ENCODE results near the gene DNAL1. TPM values are rescaled to one million over a fixed set of nuclear protein-coding genes. Genes with fewer than 3 reads are reported as not detected.

Gene DNAL1
- total and polyA plus RNA-seq, 2 of the 4 experiments (the other 2 are of a cell fraction), result 4.5 to 5.4 TPM

GRCh38 chr14:73743431-73743931, 98.7 kb downstream of the DNAL1 start:
- H4K20me1 ChIP-seq (ENCODE audit: insufficient read depth, low read length), result peaks cover 95% of the 10 kb centered on the region
- no peak overlapping the region for H2BK120ac ChIP-seq (ENCODE audit: low read depth, low read length)
- peak overlapping the region; percentile 30; the same call in 1 of the 2 replicates for H3K4ac ChIP-seq (ENCODE audit: low read depth, low read length)
- H3K4me2 ChIP-seq (ENCODE audit: low read depth, low read length), result no peak overlapping the region
- no peak overlapping the region for H3K4me3 ChIP-seq (ENCODE audit: insufficient read depth, low read depth, low read length)
- ATAC-seq (ENCODE audit: low read depth) (no peak), DNase-seq (no peak)
- H2BK5ac ChIP-seq (ENCODE audit: low read depth, low read length, poor library complexity, severe bottlenecking), result peak overlapping the region; percentile 15
- no peak overlapping the region for H4K5ac ChIP-seq (ENCODE audit: low read depth, low read length)
- H4K8ac ChIP-seq (ENCODE audit: low read depth in 2 of 2, low read length in 2 of 2), result no peak overlapping the region
- peak overlapping the region; percentile 87 for H3K23ac ChIP-seq (ENCODE audit: low read depth, low read length)
- H2BK15ac ChIP-seq (ENCODE audit: low read depth, low read length), result no peak overlapping the region; the same call in 2 of the 3 replicates
- H2AK5ac ChIP-seq (ENCODE audit: low read depth, low read length), result peak overlapping the region; percentile 53; the same call in 1 of the 2 replicates
- peak overlapping the region; percentile 59 for H2AFZ ChIP-seq (replicated peaks; ENCODE audit: low read length, poor library complexity)
- peaks cover 12% of the 10 kb centered on the region for H3K36me3 ChIP-seq (ENCODE audit: control insufficient read depth, insufficient read depth, low read length)
- ChIA-PET CTCF (interaction anchor here (0.6 to 1.4 kb wide), 2 partner anchors 9 to 173 kb away, joined by 3 read pairs; no protein-coding TSS in a partner anchor), POLR2A (ENCODE audit: unreplicated experiment) (no interaction called here)
- H3K9ac ChIP-seq (ENCODE audit: low read depth, low read length), result 0 out of 2 replicates have a peak overlapping the region, but pooled peaks have one; percentile 35
- WGBS, 2 experiments (ENCODE audit: extremely low coverage in 2 of 2, insufficient read length in 1 of 2), result 75% methylated on average over 2 of the region's 11 CpGs; no CpG with 5 or more reads in 1 of the 2 experiments
- intact Hi-C loops (cut with micrococcal nuclease), result no loop called here
- H2BK20ac ChIP-seq (ENCODE audit: low read depth, low read length), result no peak overlapping the region
- peaks cover 50% of the 10 kb centered on the region for H3K9me1 ChIP-seq (ENCODE audit: insufficient read depth, low read length)
- no TSS peak for BruUV-seq (replicated peaks)
- H3K14ac ChIP-seq (replicated peaks; ENCODE audit: low read depth, low read length), result 0 out of 2 replicates have a peak overlapping the region, but pooled peaks have one; percentile 10
- in situ Hi-C loops (cut with MboI; ENCODE audit: low sequenced_read_pairs), result no loop called here
- H4K91ac ChIP-seq (ENCODE audit: insufficient read depth, low read depth, low read length), result no peak overlapping the region; the same call in 1 of the 2 replicates
- no peak for TF ChIP-seq RCOR1 (IDR thresholded peaks at IDR 0.05; ENCODE audit: insufficient replicate concordance, low read length)
- no peak for TF ChIP-seq USF2 (IDR thresholded peaks at IDR 0.05; ENCODE audit: low read depth, low read length)
- no peak for TF ChIP-seq BHLHE40 (IDR thresholded peaks at IDR 0.05; ENCODE audit: low read depth, low read length)
- no peak for TF ChIP-seq MAZ (IDR thresholded peaks at IDR 0.05; ENCODE audit: borderline replicate concordance, low read depth, low read length)
- no peak for TF ChIP-seq CTCF (conservative IDR thresholded peaks at IDR 0.05; ENCODE audit: low read depth, low read length)
- TF ChIP-seq FOS (IDR thresholded peaks at IDR 0.05; ENCODE audit: low read depth, low read length), result no peak
- no peak for TF ChIP-seq RFX5 (IDR thresholded peaks at IDR 0.05; ENCODE audit: low read depth, low read length)
- TF ChIP-seq RAD21 (IDR thresholded peaks at IDR 0.05; ENCODE audit: low read length), result no peak
- no peak for TF ChIP-seq MXI1 (IDR thresholded peaks at IDR 0.05; ENCODE audit: borderline replicate concordance, low read depth, low read length)
- TF ChIP-seq POLR2A (IDR thresholded peaks at IDR 0.05; ENCODE audit: low read depth, low read length), result no peak
- no peak for TF ChIP-seq CEBPB (IDR thresholded peaks at IDR 0.05; ENCODE audit: low read depth, low read length)
- TF ChIP-seq NFE2L2 (IDR thresholded peaks at IDR 0.05; ENCODE audit: low read depth, low read length), result no peak
- TF ChIP-seq MAFK (IDR thresholded peaks at IDR 0.05; ENCODE audit: low read depth, low read length), result no peak
- TF ChIP-seq, protein P1, sequence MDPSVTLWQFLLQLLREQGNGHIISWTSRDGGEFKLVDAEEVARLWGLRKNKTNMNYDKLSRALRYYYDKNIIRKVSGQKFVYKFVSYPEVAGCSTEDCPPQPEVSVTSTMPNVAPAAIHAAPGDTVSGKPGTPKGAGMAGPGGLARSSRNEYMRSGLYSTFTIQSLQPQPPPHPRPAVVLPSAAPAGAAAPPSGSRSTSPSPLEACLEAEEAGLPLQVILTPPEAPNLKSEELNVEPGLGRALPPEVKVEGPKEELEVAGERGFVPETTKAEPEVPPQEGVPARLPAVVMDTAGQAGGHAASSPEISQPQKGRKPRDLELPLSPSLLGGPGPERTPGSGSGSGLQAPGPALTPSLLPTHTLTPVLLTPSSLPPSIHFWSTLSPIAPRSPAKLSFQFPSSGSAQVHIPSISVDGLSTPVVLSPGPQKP (IDR thresholded peaks at IDR 0.05; ENCODE audit: borderline replicate concordance, low read depth, low read length), result no peak
- no peak for TF ChIP-seq CHD1 (IDR thresholded peaks at IDR 0.05; ENCODE audit: low read depth, low read length)
- no peak for TF ChIP-seq SMC3 (IDR thresholded peaks at IDR 0.05; ENCODE audit: low read depth, low read length)
- no peak overlapping the region for H3K56ac ChIP-seq (ENCODE audit: extremely low read depth, insufficient read depth, low read length)
- peaks cover 65% of the 10 kb centered on the region for H3K4me1 ChIP-seq (ENCODE audit: control insufficient read depth, insufficient read depth, low read length)
- dilution Hi-C loops (cut with HindIII; ENCODE audit: low sequenced_read_pairs, unreplicated experiment), result no loop called here
- peak overlapping the region; percentile 41; the same call in 1 of the 2 replicates for H3K27ac ChIP-seq (ENCODE audit: insufficient read depth, low read length)
- H2AK9ac ChIP-seq (replicated peaks; ENCODE audit: low read depth, low read length, poor library complexity), result peak overlapping the region; percentile 89
- H3K9me3 ChIP-seq (ENCODE audit: control insufficient read depth, insufficient read depth, low read length), result no peaks in the 10 kb centered on the region
- H3K79me1 ChIP-seq (ENCODE audit: low read depth in 1 of 2, low read length in 2 of 2), result peaks cover 26 to 98% of the 10 kb centered on the region in 2 experiments
- H3K18ac ChIP-seq (ENCODE audit: low read depth, low read length), result no peak overlapping the region
- H3K27me3 ChIP-seq (ENCODE audit: control insufficient read depth, insufficient read depth, low read length), result no peaks in the 10 kb centered on the region

All from IMR-90 (cell line).